HG03354 (cell line): Measurements from ENCODE around the gene TADA2B.

Experiments used
- ATAC-seq: cut with Tn5 transposase; IDR thresholded peaks from one replicate; pipeline ENCODE4 v1.9.1; 2021; ENCODE audit warnings: mild to moderate bottlenecking; ENCODE audit not compliant: unreplicated experiment, poor library complexity, severe bottlenecking

The TADA2B gene

DNA sequence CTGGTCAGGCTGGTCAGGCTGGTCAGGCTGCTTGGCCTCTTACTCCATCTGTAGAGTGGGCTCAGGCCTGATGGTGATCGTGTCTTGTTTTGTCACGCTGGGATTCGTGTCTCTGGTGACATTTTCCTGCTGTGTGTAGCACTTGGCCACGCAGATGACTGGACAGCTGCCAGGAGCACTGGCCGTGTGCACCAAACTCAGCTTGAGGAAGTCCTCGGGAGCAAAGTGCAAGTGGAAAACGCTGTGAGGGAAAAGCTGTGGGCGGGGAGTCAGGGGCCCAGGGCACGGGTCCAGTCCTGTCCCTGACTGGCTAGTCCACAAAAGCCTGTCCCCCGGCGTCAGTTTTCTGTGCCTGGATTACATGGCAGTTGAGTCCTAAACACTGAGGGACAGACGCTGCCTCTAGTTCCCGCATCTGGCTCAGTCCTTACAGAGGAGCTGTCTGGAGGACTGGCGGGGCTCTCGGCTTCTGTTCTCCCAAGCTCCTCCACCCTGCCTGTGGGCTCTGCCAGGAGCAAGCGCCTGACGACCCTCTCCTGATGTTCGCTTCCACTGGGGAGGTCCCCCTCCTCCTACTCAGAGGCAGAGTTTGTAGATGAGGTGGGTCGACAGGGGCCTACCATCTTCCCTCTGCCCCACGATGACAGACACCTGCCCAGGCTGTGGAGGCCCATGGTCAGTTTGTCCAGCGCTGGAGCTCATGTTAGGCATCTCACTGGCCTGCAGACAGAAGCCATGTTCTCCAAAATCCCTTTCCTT, 60.6 kb downstream of the TADA2B start:
- no peak for ATAC-seq

- no peak for ATAC-seq
Measured at GRCh38 chr4:7104366-7105031, 61.3 kb downstream of the TADA2B start.

- ATAC-seq: no peak
Measured at GRCh38 chr4:7105276-7105675, 62.1 kb downstream of the TADA2B start.

GRCh38 chr4:7107166-7107905, 64.2 kb downstream of the TADA2B start:
- no peak for ATAC-seq
